Neural cell (in vitro differentiated cells): ENCODE measurements around the gene ALDH1A1.

Experiments used
- EP300 ChIP-seq: fragments of 450-650 bp; conservative IDR thresholded peaks from 2 replicates; pipeline ENCODE4 v1.6.1; 2014; ENCODE audit warnings: antibody characterized with exemption, mild to moderate bottlenecking, moderate library complexity; ENCODE audit not compliant: poor library complexity, severe bottlenecking
- EZH2 ChIP-seq: fragments of 200-600, 300-800 bp; shearing (Covaris generic), sonication (generic); IDR thresholded peaks from 2 replicates; pipeline ENCODE4 v1.6.1; 2014; ENCODE audit warnings: antibody characterized with exemption, low read length, borderline replicate concordance, mild to moderate bottlenecking; ENCODE audit not compliant: insufficient read depth, poor library complexity, severe bottlenecking
- MXI1 ChIP-seq: fragments of 450-650 bp; conservative IDR thresholded peaks from 2 replicates; pipeline ENCODE4 v1.6.1; 2014; ENCODE audit warnings: antibody characterized with exemption, mild to moderate bottlenecking; ENCODE audit not compliant: poor library complexity, severe bottlenecking
- POLR2AphosphoS5 ChIP-seq: IDR thresholded peaks from 2 replicates; pipeline ENCODE4 v1.6.1; 2012
- RAD21 ChIP-seq: fragments of 450-650 bp; conservative IDR thresholded peaks from 2 replicates; pipeline ENCODE4 v1.6.1; 2014; ENCODE audit warnings: antibody characterized with exemption, mild to moderate bottlenecking, moderate library complexity
- REST ChIP-seq: IDR thresholded peaks from 2 replicates; pipeline ENCODE4 v1.6.1; 2012; ENCODE audit warnings: borderline replicate concordance
- SMC3 ChIP-seq: fragments of 450-650 bp; conservative IDR thresholded peaks from 2 replicates; pipeline ENCODE4 v1.6.1; 2014; ENCODE audit warnings: antibody characterized with exemption, mild to moderate bottlenecking, moderate library complexity; ENCODE audit not compliant: poor library complexity
- TAF1 ChIP-seq: IDR thresholded peaks from 2 replicates; pipeline ENCODE4 v1.6.1; 2012; ENCODE audit warnings: low read depth
- TF ChIP-seq, protein P1 (sequence below): fragments of 450-650 bp; IDR thresholded peaks from 2 replicates; pipeline ENCODE4 v1.5.1; 2014; ENCODE audit warnings: antibody characterized with exemption, mild to moderate bottlenecking, moderate library complexity; ENCODE audit not compliant: poor library complexity, severe bottlenecking

DNA sequence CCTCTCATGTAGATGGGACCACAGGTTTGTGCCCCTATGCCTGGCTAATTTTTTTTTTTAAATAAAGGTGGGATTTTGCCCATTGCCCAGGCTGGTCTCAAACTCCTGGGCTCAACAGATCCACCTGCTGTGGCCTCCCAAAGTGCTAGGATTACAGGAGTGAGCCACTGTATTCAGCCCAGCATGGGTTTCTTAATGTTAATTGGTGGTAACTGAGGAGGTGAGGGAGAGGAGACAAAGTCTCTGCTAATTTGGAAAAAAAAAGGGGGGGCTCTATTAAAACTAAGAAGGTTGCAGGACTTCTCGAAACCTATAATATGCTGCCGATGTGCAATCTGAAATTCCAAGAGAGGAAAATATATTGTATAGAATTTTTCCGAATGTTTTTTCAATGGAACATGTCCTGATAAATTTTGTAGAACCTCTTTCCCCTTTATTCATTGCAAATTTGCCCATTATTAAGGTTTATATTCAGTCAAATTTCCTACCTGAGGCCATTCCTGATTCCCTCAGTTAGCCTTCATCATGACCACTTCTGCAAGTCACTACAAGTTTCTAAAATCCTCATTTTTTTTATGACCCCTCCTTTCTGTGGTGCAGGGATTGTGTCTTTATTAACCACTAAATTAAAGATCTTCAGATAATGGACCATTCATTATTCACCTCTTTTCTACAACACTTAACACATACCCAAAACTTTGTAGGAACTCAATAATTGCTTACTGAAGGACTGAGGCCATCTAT, 52.9 kb downstream of the ALDH1A1 start:
- TF ChIP-seq REST (no peak), POLR2AphosphoS5 (no peak), EP300 (no peak), TAF1 (no peak), EZH2 (no peak), MXI1 (no peak), RAD21 (no peak), SMC3 (no peak)
- TF ChIP-seq, protein P1, sequence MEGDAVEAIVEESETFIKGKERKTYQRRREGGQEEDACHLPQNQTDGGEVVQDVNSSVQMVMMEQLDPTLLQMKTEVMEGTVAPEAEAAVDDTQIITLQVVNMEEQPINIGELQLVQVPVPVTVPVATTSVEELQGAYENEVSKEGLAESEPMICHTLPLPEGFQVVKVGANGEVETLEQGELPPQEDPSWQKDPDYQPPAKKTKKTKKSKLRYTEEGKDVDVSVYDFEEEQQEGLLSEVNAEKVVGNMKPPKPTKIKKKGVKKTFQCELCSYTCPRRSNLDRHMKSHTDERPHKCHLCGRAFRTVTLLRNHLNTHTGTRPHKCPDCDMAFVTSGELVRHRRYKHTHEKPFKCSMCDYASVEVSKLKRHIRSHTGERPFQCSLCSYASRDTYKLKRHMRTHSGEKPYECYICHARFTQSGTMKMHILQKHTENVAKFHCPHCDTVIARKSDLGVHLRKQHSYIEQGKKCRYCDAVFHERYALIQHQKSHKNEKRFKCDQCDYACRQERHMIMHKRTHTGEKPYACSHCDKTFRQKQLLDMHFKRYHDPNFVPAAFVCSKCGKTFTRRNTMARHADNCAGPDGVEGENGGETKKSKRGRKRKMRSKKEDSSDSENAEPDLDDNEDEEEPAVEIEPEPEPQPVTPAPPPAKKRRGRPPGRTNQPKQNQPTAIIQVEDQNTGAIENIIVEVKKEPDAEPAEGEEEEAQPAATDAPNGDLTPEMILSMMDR, result no peak
